ENCODE data around the gene SPTBN4. TPM values are rescaled to one million over a fixed set of nuclear protein-coding genes. Genes with fewer than 3 reads are reported as not detected.

SPTBN4 gene
- total and polyA plus RNA-seq, 10 donors, result 0.30 to 2.3 (median 0.66) TPM

DNA sequence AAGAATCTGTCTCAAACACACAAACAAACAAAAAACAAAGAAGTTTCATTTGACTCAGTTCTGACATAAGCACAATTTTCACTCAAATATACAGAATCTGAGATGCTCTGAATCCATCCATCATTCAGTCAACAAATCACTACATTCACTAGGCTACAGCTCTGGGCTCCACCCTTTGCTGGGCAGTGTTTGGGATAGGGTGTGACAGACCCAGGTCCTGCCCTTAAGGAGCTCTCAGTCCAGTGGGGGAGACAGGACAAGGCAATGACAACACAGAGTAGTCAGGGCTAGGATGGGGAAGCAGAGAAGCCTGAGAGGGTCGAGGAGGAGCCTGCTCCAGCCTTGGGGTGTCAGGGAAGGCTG lies 45.3 kb downstream of the SPTBN4 start:
- Histone ChIP-seq H3K36me3 (no peaks in the 10 kb centered on the region), H3K4me1 (peaks cover 3 to 15% (median 8%) of the 10 kb centered on the region in 6 donors), H3K27ac (no peak overlapping the region), H3K9me3 (no peaks in the 10 kb centered on the region), H3K4me3 (peak overlapping the region in 1 of 8 donors; percentile 45), H3K27me3 (replicated peaks in 1 of 7) (peaks cover 2 to 79% (median 29%) of the 10 kb centered on the region in 7 donors)
- TF ChIP-seq, protein P1, sequence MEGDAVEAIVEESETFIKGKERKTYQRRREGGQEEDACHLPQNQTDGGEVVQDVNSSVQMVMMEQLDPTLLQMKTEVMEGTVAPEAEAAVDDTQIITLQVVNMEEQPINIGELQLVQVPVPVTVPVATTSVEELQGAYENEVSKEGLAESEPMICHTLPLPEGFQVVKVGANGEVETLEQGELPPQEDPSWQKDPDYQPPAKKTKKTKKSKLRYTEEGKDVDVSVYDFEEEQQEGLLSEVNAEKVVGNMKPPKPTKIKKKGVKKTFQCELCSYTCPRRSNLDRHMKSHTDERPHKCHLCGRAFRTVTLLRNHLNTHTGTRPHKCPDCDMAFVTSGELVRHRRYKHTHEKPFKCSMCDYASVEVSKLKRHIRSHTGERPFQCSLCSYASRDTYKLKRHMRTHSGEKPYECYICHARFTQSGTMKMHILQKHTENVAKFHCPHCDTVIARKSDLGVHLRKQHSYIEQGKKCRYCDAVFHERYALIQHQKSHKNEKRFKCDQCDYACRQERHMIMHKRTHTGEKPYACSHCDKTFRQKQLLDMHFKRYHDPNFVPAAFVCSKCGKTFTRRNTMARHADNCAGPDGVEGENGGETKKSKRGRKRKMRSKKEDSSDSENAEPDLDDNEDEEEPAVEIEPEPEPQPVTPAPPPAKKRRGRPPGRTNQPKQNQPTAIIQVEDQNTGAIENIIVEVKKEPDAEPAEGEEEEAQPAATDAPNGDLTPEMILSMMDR (IDR thresholded peaks at IDR 0.05 in 8 of 11, conservative IDR thresholded peaks at IDR 0.05 in 3 of 11), result no peak
- no peak for TF ChIP-seq POLR2AphosphoS5 (IDR thresholded peaks at IDR 0.05)
- WGBS, 5 donors, result 0 to 50% (median 10%) methylated on average over 1 of the region's 1 CpG
- DNase-seq, result no peak
- intact Hi-C loops (cut with DNase I; ENCODE audit: low total_unique reads), result no loop called here

DNA sequence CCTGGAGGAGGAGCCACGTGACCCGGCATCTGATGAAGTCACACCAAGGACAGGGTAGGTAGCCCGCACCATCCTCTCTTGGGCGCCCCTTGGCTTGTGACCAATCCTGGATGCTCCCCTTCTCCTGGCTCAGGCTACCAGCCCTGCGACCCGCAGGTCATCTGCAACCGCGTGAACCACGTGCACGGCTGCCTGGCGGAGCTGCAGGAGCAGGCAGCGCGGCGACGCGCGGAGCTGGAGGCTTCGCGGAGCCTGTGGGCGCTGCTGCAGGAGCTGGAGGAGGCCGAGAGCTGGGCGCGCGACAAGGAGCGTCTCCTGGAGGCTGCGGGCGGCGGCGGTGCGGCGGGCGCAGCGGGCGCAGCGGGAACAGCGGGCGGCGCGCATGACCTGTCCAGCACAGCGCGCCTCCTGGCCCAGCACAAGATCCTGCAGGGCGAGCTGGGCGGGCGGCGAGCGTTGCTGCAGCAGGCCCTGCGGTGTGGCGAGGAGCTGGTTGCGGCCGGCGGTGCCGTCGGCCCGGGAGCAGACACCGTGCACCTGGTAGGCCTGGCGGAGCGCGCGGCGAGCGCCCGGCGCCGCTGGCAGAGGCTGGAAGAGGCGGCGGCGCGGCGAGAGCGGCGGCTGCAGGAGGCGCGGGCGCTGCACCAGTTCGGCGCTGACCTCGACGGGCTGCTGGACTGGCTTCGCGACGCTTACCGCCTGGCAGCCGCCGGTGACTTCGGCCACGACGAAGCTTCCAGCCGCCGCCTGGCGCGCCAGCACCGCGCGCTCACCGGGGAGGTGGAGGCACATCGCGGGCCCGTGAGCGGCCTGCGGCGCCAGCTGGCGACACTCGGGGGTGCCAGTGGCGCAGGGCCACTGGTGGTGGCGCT lies 45.9 kb downstream of the SPTBN4 start:
- WGBS, 5 donors, result 7 to 10% (median 8%) methylated on average over 55 to 105 of the region's 105 CpGs
- intact Hi-C loops (cut with DNase I; ENCODE audit: low total_unique reads), result no loop called here
- peaks cover 2 to 77% (median 29%) of the 10 kb centered on the region in 7 donors for H3K27me3 ChIP-seq (replicated peaks in 1 of 7)
- no peaks in the 10 kb centered on the region for H3K36me3 ChIP-seq
- TF ChIP-seq POLR2A (IDR thresholded peaks at IDR 0.05), result no peak
- peak overlapping the region in 1 of 8 donors; percentile 45 for H3K4me3 ChIP-seq
- no peak for DNase-seq
- H3K9me3 ChIP-seq, result no peaks in the 10 kb centered on the region
- H3K4me1 ChIP-seq, result peaks cover 3 to 15% (median 8%) of the 10 kb centered on the region in 6 donors
- no peak overlapping the region for H3K27ac ChIP-seq

DNA sequence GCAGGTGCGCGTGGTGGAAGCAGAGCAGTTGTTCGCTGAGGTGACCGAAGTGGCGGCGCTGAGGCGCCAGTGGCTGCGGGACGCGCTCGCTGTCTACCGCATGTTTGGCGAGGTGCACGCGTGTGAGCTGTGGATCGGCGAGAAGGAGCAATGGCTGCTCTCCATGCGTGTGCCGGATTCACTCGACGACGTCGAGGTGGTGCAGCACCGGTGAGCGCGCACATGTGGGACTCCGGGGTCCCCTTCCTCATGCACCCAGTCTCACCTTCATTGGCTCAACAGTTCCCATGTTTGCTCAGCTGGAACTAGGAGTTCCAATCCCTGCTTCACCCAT lies 46.5 kb downstream of the SPTBN4 start:
- peaks cover 3 to 15% (median 8%) of the 10 kb centered on the region in 6 donors for H3K4me1 ChIP-seq
- H3K27me3 ChIP-seq (replicated peaks in 1 of 7), result peaks cover 2 to 81% (median 29%) of the 10 kb centered on the region in 7 donors
- peak overlapping the region in 1 of 8 donors; percentile 45 for H3K4me3 ChIP-seq
- no peak overlapping the region for H3K27ac ChIP-seq
- WGBS, 5 donors, result 62 to 80% (median 67%) methylated on average over 2 to 27 of the region's 27 CpGs
- intact Hi-C loops (cut with DNase I; ENCODE audit: low total_unique reads), result no loop called here
- no peak for DNase-seq
- H3K36me3 ChIP-seq, result no peaks in the 10 kb centered on the region
- no peaks in the 10 kb centered on the region for H3K9me3 ChIP-seq
- TF ChIP-seq, protein P1 (IDR thresholded peaks at IDR 0.05 in 8 of 11, conservative IDR thresholded peaks at IDR 0.05 in 3 of 11), result no peak
- no peak for TF ChIP-seq POLR2AphosphoS5 (IDR thresholded peaks at IDR 0.05)
- TF ChIP-seq POLR2A (IDR thresholded peaks at IDR 0.05), result no peak

DNA sequence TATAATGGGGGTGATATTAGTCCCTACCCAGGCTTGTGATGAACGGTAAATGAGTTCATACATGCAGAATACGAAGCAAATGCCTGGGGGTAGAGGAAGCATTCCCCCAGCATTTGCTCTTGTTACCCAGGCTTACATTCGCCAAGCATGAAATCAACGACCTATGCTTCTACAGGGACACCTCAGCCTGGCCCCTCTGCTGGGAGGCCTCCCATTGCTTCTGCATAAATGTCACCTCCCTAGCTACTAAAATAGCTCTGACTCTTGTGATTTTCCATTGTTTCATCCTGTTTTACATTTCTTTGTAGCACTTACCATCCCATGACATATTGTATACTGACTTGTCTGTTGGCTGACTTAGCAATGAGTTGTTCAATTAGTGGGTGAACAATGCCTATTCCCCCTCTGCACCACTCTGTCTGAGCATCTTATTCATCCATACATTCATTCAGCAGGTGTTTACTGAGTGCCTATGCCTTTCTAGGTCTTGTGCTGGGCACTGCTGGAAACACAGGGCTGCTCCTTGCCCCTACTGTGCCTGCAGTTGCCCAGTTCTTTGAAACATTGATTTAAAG lies 47.0 kb downstream of the SPTBN4 start:
- Histone ChIP-seq H3K27ac (no peak overlapping the region), H3K36me3 (no peaks in the 10 kb centered on the region), H3K4me1 (peaks cover 3 to 15% (median 8%) of the 10 kb centered on the region in 6 donors), H3K4me3 (no peak overlapping the region), H3K27me3 (replicated peaks in 1 of 7) (peaks cover 2 to 86% (median 29%) of the 10 kb centered on the region in 7 donors), H3K9me3 (no peaks in the 10 kb centered on the region)
- no peak for TF ChIP-seq POLR2A (IDR thresholded peaks at IDR 0.05)
- TF ChIP-seq POLR2AphosphoS5 (IDR thresholded peaks at IDR 0.05), result no peak
- TF ChIP-seq, protein P1 (IDR thresholded peaks at IDR 0.05 in 8 of 11, conservative IDR thresholded peaks at IDR 0.05 in 3 of 11), result no peak
- intact Hi-C loops (cut with DNase I; ENCODE audit: low total_unique reads), result no loop called here
- no peak for DNase-seq
- WGBS, 5 donors, result 76 to 84% (median 83%) methylated on average over 4 of the region's 4 CpGs
